Esophagus squamous epithelium (tissue), 4 donors: ENCODE measurements around the gene PXYLP1.

Source experiments
- POLR2A ChIP-seq, 4 donors: fragments of 450-650 bp; IDR thresholded peaks; one replicate each; pipeline ENCODE4 v1.6.1; 2017; ENCODE audit warnings: antibody characterized with exemption in 4 of 4, mild to moderate bottlenecking in 4 of 4, moderate library complexity in 3 of 4
- TF ChIP-seq, protein P1 (sequence below), 6 experiments: fragments of 450-650 bp in 4 of 6; fragments of 200-600 bp in 2 of 6; sonication (generic) in 2 of 6; IDR thresholded peaks; one replicate each; pipeline ENCODE4 v1.5.1; 2016 to 2019; ENCODE audit warnings: antibody characterized with exemption in 6 of 6, mild to moderate bottlenecking in 4 of 6, moderate library complexity in 4 of 6

DNA sequence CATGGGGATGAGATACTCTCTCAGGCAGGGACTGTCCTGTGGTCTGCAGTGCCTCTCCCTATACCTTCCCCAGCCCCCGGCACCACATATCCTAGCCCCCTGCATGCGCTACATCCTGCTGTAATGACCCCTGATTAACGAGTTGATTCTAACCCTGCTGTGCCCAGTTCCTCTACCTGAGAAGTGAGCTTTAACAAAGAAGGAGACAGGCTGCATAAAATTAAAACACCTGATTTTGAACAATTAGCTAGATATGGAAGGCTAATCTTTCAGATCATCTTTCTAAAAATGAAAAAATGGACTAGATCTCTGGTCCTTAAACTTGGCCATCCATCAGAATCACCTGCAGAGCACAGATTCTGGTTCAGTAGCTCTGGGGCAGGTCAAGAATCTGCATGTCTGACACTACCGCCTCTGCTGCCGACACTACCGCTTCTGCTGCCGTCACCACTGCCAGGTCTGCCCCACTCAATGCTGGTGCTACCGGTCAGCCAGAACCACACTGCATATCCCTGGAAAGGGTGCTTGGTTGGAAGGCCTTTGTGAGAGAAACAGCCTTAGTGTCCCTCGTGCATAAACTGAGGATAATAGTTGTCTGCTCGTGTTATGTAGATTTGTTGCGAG lies 103.1 kb downstream of the PXYLP1 start:
- TF ChIP-seq, protein P1, sequence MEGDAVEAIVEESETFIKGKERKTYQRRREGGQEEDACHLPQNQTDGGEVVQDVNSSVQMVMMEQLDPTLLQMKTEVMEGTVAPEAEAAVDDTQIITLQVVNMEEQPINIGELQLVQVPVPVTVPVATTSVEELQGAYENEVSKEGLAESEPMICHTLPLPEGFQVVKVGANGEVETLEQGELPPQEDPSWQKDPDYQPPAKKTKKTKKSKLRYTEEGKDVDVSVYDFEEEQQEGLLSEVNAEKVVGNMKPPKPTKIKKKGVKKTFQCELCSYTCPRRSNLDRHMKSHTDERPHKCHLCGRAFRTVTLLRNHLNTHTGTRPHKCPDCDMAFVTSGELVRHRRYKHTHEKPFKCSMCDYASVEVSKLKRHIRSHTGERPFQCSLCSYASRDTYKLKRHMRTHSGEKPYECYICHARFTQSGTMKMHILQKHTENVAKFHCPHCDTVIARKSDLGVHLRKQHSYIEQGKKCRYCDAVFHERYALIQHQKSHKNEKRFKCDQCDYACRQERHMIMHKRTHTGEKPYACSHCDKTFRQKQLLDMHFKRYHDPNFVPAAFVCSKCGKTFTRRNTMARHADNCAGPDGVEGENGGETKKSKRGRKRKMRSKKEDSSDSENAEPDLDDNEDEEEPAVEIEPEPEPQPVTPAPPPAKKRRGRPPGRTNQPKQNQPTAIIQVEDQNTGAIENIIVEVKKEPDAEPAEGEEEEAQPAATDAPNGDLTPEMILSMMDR (IDR thresholded peaks at IDR 0.05) = no peak
- no peak for TF ChIP-seq POLR2A (IDR thresholded peaks at IDR 0.05)
